Esophagus (tissue), 2 donors: ENCODE data around the gene ARHGEF18. TPM values are rescaled to one million over a fixed set of nuclear protein-coding genes. Genes with fewer than 3 reads are reported as not detected.
A peak's percentile ranks its signal among the peaks of the same experiment; 100 is the strongest.
"Not testable (repeated sequence)": the region's sequence is repeated elsewhere in the genome, so short reads cannot be mapped to it uniquely, and the experiment has no call there.

ENCODE experiments used
- H3K27ac ChIP-seq, 2 donors: one replicate each; pipeline ENCODE4 v1.5.1; 2013; ENCODE audit warnings: low read depth in 2 of 2, mild to moderate bottlenecking in 2 of 2, inconsistent platforms in 1 of 2, low read length in 1 of 2, moderate library complexity in 1 of 2
- H3K27me3 ChIP-seq, 2 donors: one replicate each; pipeline ENCODE4 v1.6.1; 2013; ENCODE audit warnings: low read length in 2 of 2, control low read depth in 1 of 2, mild to moderate bottlenecking in 1 of 2; ENCODE audit not compliant: insufficient read depth in 2 of 2, control insufficient read depth in 1 of 2
- H3K36me3 ChIP-seq, 2 donors: one replicate each; pipeline ENCODE4 v1.6.1; 2013; ENCODE audit warnings: low read length in 1 of 2; ENCODE audit not compliant: control insufficient read depth in 2 of 2, insufficient read depth in 2 of 2
- H3K4me1 ChIP-seq, 2 donors: one replicate each; pipeline ENCODE4 v1.6.1; 2013; ENCODE audit warnings: low read length in 1 of 2; ENCODE audit not compliant: control insufficient read depth in 2 of 2, insufficient read depth in 2 of 2
- H3K4me3 ChIP-seq, 2 donors: one replicate each; pipeline ENCODE4 v1.5.1; 2013; ENCODE audit warnings: low read length in 2 of 2, mild to moderate bottlenecking in 2 of 2, low read depth in 1 of 2, moderate library complexity in 1 of 2
- H3K9me3 ChIP-seq, 2 donors: one replicate each; pipeline ENCODE4 v1.6.1; 2013; ENCODE audit warnings: mild to moderate bottlenecking in 2 of 2, low read depth in 1 of 2, low read length in 1 of 2, moderate library complexity in 1 of 2; ENCODE audit not compliant: control insufficient read depth in 2 of 2, insufficient read depth in 1 of 2
- WGBS, 2 donors: extraction: QIAGEN DNeasy Blood & Tissue Kit; methylation state at CpG; one replicate each; pipeline ENCODE4 v1.1.7; 2013; 5-methylcytosine and 5-hydroxymethylcytosine counted together
- polyA plus RNA-seq, 2 donors: library from polyadenylated mRNA; stranded (reverse); fragments of 200-250 nt; gene quantifications; one replicate each; pipeline ENCODE4 v1.2.3, GENCODE V29; 2013
- donor health status: healthy with polysubstance abuse.
- donor health status: Bipolar disorder and iron deficiency.

Gene ARHGEF18
- polyA plus RNA-seq, 2 donors = 15.7 to 25.2 TPM

- no peak overlapping the region for H3K27ac ChIP-seq
- WGBS, 2 donors = 88 to 89% methylated on average over 5 of the region's 5 CpGs
Measured at GRCh38 chr19:7342143-7342542, 6.6 kb upstream of the ARHGEF18 start.

GRCh38 chr19:7346488-7346971 lies 2.2 kb upstream of the ARHGEF18 start:
- Histone ChIP-seq H3K4me1 (no peaks in the 10 kb centered on the region), H3K36me3 (no peaks in the 10 kb centered on the region), H3K27me3 (no peaks in the 10 kb centered on the region), H3K9me3 (no peaks in the 10 kb centered on the region), H3K27ac (no peak overlapping the region), H3K4me3 (no peak overlapping the region)
- WGBS, 2 donors = 63 to 70% methylated on average over 7 of the region's 7 CpGs

More at GRCh38 chr19:7342143-7342542, 6.6 kb upstream of the ARHGEF18 start:
- Histone ChIP-seq H3K4me3 (no peak overlapping the region), H3K4me1 (no peaks in the 10 kb centered on the region), H3K9me3 (no peaks in the 10 kb centered on the region), H3K36me3 (no peaks in the 10 kb centered on the region), H3K27me3 (no peaks in the 10 kb centered on the region)

- H3K27ac ChIP-seq, H3K4me3 ChIP-seq: not testable (repeated sequence)
- WGBS, 2 donors = 74 to 75% methylated on average over 7 of the region's 7 CpGs
Measured at GRCh38 chr19:7346997-7347396, 1.7 kb upstream of the ARHGEF18 start.

GRCh38 chr19:7349231-7349591 lies 474 bp downstream of the ARHGEF18 start:
- no peaks in the 10 kb centered on the region for H3K27me3 ChIP-seq
- no peaks in the 10 kb centered on the region for H3K36me3 ChIP-seq

More at GRCh38 chr19:7346997-7347396, 1.7 kb upstream of the ARHGEF18 start:
- H3K27me3 ChIP-seq, H3K4me1 ChIP-seq, H3K9me3 ChIP-seq, H3K36me3 ChIP-seq: not testable (repeated sequence)

GRCh38 chr19:7349961-7350711 lies 1.4 kb downstream of the ARHGEF18 start:
- no peak overlapping the region for H3K27ac ChIP-seq
- H3K4me3 ChIP-seq = peak overlapping the region in 1 of 2 donors; percentile 14
- no peaks in the 10 kb centered on the region for H3K27me3 ChIP-seq
- H3K9me3 ChIP-seq = no peaks in the 10 kb centered on the region
- no peaks in the 10 kb centered on the region for H3K4me1 ChIP-seq
- 54 to 69% methylated on average over 8 of the region's 8 CpGs for WGBS, 2 donors
- H3K36me3 ChIP-seq = no peaks in the 10 kb centered on the region

More at GRCh38 chr19:7349231-7349591, 474 bp downstream of the ARHGEF18 start:
- WGBS, 2 donors = 66 to 76% methylated on average over 9 of the region's 9 CpGs
- Histone ChIP-seq H3K4me1 (no peaks in the 10 kb centered on the region), H3K4me3 (peak overlapping the region in 1 of 2 donors; percentile 10), H3K27ac (peak overlapping the region in 1 of 2 donors; percentile 36), H3K9me3 (no peaks in the 10 kb centered on the region)

GRCh38 chr19:7351861-7352260 lies 3.1 kb downstream of the ARHGEF18 start:
- no peaks in the 10 kb centered on the region for H3K4me1 ChIP-seq
- H3K4me3 ChIP-seq = no peak overlapping the region
- H3K9me3 ChIP-seq = no peaks in the 10 kb centered on the region
- no peak overlapping the region for H3K27ac ChIP-seq
- H3K27me3 ChIP-seq = no peaks in the 10 kb centered on the region
- no peaks in the 10 kb centered on the region for H3K36me3 ChIP-seq
- WGBS, 2 donors = 68 to 77% methylated on average over 1 of the region's 1 CpG

- no peaks in the 10 kb centered on the region for H3K9me3 ChIP-seq
- H3K4me3 ChIP-seq = no peak overlapping the region
- 66 to 69% methylated on average over 13 of the region's 13 CpGs for WGBS, 2 donors
- no peaks in the 10 kb centered on the region for H3K4me1 ChIP-seq
- no peaks in the 10 kb centered on the region for H3K27me3 ChIP-seq
- no peak overlapping the region for H3K27ac ChIP-seq
- no peaks in the 10 kb centered on the region for H3K36me3 ChIP-seq
Measured at GRCh38 chr19:7355151-7355820, 6.5 kb downstream of the ARHGEF18 start.

GRCh38 chr19:7355871-7356270 lies 7.1 kb downstream of the ARHGEF18 start:
- WGBS, 2 donors = 60 to 62% methylated on average over 7 of the region's 7 CpGs
- no peaks in the 10 kb centered on the region for H3K36me3 ChIP-seq
- H3K9me3 ChIP-seq = no peaks in the 10 kb centered on the region
- no peak overlapping the region for H3K4me3 ChIP-seq
- H3K27me3 ChIP-seq = no peaks in the 10 kb centered on the region
- H3K27ac ChIP-seq = no peak overlapping the region
- H3K4me1 ChIP-seq = no peaks in the 10 kb centered on the region

- Histone ChIP-seq H3K27me3 (no peaks in the 10 kb centered on the region), H3K27ac (no peak overlapping the region), H3K4me1 (no peaks in the 10 kb centered on the region), H3K36me3 (no peaks in the 10 kb centered on the region), H3K9me3 (no peaks in the 10 kb centered on the region), H3K4me3 (no peak overlapping the region)
- 93 to 94% methylated on average over 7 of the region's 7 CpGs for WGBS, 2 donors
Measured at GRCh38 chr19:7356899-7357627, 8.3 kb downstream of the ARHGEF18 start.
